Measurements from ENCODE around the gene ASIC2.

Gene ASIC2

DNA sequence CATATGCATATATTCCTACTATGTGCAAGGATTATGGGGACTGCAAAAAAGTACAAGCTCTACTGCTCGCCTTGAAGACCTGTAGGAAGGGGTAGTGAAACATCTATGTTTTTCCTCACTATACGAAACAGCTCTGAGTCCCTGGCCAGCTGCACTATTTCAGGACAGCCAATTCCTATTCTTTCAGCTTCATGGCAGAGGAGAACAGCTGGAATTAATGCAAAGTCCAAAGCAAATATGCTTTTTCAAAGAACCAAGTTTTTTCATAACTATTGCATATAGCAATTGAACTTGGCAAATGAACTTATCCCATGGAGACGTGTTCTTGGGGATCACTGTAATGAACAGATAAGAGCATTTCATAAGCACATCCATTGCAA lies 179.1 kb downstream of the ASIC2 start:
- DNase-seq (ENCODE audit: low read depth in 2 of 2): no peak

DNA sequence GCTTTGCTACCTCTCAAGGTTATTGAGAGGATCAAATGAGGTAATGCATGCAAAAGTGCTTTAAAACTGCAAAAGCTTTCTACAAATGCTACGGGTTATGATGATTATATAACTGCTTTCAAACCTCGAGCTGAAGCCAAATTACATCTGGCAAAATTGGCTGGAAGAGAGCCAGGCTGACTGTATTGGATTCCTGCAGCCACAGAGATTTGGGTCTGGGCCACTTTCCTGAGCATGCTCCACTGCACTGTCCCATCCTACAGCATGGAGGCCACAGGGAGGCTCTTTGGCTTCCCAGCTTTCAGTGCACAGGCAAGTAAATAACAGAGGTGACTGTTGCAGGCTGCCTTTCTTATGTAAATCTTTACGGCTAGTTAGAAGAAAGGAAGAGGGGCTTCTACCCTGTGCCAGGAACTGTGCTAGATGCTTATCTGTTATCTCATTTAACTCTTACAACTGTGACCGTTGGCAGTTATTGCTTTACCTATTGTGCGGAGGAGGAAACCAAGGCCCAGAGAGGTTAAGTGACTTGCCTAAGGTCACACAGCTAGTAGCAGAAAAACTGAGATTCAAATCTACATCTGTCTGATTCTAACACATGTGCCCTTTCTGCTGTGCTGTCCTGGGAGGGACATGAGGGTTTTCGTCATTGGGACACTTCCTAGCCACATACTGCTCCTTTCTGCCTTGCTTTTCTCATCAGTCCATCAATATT lies 179.7 kb downstream of the ASIC2 start:
- no peak for DNase-seq (ENCODE audit: low read depth in 2 of 2)

DNA sequence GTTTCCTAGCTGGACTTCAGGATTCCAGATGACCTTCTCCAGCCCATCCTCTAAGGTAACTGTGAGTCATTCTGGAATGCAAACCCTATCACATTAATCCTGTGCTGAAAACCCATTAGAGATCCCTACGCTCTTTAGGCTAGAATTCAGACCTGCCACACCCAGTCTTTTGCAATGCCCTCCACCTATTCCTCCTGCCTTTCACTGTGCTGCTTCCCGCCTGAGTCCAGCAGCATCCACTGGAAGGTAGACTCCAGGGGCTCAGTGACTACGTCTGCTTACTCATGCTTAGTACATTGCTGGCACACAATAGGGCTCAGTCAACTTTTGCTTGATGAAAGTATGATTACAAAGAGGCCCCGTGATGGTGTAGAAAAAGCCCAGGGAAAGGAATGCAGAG lies 180.3 kb downstream of the ASIC2 start:
- no peak for DNase-seq (ENCODE audit: low read depth in 2 of 2)

DNA sequence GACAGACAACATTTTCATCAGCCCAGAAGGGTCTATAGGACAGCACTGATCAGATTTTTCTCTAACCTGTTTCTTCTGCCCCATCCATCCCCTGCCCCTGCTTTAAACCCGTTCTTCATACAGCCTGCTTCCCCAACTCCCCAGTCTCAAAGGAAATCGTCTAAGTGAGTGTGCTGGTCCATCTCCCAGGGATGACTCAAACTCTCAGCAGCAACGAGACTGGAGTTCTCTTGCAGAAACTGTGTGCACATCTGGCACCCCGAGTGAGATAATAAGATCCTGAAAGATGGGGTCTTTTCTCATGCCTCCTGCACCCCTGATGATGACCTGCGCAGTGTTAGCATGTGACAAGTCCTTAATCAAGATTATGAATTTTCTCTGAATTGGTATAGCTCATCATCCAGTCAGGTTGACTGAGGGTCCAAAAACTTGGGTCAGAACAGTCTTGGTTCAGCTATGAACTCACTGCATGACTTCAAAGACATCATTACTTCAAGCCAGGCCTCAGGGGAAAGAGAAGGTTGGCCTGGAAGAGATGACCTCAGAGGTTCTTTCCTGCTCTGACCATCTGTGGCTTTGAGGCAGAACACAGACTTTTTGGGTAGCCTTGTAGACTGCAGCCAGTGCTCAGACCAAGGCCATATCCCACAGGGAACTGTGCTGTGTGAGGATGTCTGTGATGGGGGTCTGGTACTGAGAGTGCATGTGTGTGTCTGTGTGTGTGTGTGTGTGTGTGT lies 183.6 kb downstream of the ASIC2 start:
- DNase-seq (ENCODE audit: low read depth in 2 of 2): no peak

DNA sequence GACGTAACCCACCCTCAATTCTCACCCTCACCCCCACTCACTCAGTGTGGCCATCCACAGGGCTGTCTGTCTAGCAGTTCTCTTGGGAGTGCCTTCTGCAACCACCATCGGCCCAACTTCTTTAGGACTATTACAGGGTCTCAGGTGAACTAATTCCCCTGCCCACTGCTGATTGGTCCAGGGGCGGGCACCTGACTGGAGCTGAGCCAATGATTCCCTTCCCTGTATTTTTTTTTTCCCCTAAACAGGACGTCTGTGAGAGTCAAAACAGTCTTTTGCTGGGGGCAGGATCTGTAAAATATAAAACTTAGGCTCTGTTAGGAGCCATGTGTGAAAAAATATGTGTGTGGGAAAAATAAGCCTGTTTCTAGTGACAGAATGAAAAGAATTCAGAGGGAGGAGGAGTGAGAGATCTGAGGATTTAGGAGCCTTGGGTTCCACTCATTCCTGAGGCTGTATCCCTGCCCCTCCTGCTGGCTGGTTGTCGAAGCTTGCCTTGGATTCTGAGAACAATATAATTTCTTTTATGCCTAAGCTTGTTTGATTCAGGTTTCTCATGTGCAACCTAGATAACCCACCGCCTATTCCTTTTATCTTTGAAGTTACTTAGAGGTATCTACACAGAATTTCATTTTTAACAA lies 186.4 kb downstream of the ASIC2 start:
- no peak for DNase-seq (ENCODE audit: low read depth in 2 of 2)

GRCh38 chr17:33105911-33106310 lies 187.2 kb downstream of the ASIC2 start:
- no peak for DNase-seq (ENCODE audit: low read depth in 2 of 2)

GRCh38 chr17:33099906-33100305 lies 193.2 kb downstream of the ASIC2 start:
- DNase-seq (ENCODE audit: low read depth in 2 of 2): no peak

DNA sequence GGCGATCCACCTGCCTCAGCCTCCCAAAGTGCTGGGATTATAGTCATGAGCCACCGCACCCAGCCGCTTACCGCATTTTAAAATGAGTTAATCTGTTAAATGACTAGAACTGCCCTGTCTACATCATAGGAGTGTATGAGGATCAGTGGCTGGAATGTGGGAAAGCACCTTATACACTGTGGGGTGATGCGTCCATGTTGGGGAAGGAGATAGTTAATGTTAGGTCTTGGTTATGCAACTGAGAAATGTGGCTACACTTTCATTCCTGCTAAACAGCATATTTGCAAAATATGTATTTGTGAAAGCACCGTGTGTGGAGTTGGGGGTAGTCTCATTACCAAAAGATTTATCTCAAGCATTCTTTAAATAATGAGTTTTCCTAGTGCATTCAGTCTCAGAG lies 193.8 kb downstream of the ASIC2 start:
- no peak for DNase-seq (ENCODE audit: low read depth in 2 of 2)

GRCh38 chr17:33097411-33097810 lies 195.7 kb downstream of the ASIC2 start:
- no peak for DNase-seq (ENCODE audit: low read depth in 2 of 2)

GRCh38 chr17:33096161-33096560 lies 196.9 kb downstream of the ASIC2 start:
- no peak for DNase-seq (ENCODE audit: low read depth in 2 of 2)

DNA sequence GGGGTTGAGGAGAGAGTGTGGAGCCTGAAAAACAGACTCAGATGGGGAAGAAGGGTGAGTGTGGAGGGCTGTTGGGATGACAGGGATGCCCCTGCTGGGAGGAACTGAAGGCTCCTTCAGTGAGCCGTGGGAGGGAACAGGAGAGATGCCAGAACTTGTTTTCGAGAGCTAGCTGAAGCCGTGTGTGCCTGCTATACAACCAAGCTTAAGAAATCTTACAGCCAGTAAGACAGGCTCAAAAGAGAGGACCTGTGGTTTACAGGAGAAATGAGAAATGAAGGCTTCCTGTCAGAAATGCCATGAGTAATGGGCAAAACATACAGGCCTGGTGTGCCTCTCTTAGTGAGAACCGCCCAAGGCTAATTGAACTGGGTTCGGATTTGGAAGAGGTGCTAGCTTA lies 201.8 kb downstream of the ASIC2 start:
- no peak for DNase-seq (ENCODE audit: low read depth in 2 of 2)

- no peak for DNase-seq (ENCODE audit: low read depth in 2 of 2)
Observed at GRCh38 chr17:33090806-33091205, 202.3 kb downstream of the ASIC2 start.

- DNase-seq (ENCODE audit: low read depth in 2 of 2): no peak
Observed at GRCh38 chr17:33086878-33087277, 206.2 kb downstream of the ASIC2 start.

DNA sequence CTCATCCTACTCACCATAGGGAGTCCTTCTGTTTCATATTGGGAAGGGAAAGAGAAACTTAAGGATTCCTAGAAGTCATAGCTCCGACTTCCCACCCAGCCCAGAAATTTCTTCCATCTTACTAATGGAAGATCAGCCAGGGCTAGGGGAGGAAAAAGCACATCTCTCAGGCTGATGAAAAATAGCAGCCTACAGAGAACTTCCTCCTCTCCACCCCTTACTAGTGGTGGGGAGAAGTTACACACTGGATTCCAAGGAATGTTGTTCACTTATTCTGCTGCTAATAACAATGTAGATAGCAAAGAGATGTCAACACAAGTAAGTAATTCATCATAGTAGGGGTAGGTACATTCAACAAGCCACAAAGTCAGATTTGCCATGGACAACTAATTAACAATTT lies 207.1 kb downstream of the ASIC2 start:
- DNase-seq (ENCODE audit: low read depth in 2 of 2): no peak

- DNase-seq (ENCODE audit: low read depth in 2 of 2): no peak
Observed at GRCh38 chr17:33085256-33085655, 207.8 kb downstream of the ASIC2 start.

- no peak for DNase-seq (ENCODE audit: low read depth in 2 of 2)
Observed at GRCh38 chr17:33084755-33085154, 208.3 kb downstream of the ASIC2 start.

DNA sequence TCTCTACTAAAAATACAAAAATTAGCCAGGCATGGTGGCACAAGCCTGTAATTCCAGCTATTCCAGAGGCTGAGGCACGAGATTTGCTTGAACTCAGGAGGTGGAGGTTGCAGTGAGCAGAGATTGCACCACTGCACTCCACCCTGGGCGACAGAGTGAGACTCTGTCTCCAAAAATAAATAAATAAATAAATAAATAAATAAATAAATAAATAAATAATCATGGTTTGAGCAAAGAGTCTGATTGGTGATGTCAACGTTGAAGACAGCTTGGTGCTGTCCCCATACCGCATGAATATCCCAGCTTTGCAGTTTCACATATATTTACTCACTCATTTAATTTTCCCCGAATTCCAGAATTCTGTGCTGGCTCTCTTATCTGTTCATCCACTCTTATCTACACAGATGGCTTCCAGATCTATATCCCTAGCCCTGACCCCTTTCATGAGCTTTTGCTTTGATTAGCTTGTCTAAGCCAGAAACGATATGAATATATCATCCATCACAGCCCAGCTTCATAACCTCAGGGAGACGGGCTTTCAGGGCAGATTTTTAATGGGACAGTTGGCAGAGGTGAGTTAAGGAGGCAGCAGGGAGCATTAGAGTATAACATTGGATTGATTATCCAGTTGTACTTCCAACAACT lies 210.4 kb downstream of the ASIC2 start:
- DNase-seq (ENCODE audit: low read depth in 2 of 2): no peak

DNA sequence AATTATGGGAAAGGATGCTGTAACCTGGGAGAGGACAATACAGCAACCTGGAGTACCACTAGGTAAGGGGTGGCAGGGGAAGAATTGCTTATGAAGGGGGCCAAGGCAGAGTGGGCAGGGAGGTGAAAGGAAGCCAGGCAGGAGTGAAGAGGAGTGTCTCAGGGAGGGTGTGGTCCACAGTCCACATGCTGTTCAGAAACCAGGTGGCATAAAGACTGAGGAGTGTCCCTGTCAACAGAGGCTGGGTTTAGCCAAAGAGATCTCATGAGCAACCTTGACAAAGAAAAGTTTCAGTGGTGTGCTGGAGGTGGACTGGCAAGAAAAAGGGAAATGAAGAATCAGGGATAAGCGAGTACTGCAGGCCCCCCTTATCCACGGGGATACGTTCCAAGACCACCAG lies 213.0 kb downstream of the ASIC2 start:
- no peak for DNase-seq (ENCODE audit: low read depth in 2 of 2)

DNA sequence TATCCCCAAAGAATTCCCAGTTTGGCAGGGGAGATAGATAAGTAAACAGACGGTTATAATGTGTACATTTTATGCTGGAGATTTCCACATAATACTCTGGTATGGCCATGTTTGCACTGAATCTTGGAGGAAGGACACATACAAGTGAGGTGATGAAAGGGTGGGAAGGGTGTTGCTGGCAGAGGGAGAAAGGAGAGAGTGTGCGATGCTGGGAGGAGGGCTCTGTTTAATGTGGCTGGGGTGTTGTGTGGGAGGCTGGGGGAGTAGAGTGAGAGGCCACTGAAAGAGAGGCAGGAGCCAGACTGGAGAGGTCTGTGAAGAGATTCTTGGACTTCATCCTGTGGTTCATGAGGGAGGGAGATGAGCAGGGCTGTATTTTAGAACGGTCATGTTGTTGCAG lies 213.9 kb downstream of the ASIC2 start:
- DNase-seq (ENCODE audit: low read depth in 2 of 2): no peak

DNA sequence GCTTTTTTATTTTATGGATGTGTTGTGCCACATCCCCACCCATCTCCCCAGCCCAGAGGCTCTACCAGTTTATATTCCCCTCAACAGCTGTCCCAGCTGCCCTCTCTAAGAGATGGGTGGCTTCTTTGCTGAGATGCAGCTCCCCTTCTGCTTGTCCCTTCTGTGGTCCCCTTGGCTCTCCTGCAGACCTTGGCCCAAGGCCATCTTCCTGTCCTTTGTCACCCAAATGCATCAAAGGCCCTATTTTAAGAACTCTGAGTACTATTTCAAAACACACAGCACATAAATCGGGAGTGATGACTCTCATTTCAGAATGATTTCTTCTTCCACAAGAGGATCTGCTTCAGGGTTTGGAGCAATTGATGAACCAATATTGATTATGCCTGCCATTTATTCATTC lies 216.1 kb downstream of the ASIC2 start:
- DNase-seq (ENCODE audit: low read depth in 2 of 2): no peak

DNA sequence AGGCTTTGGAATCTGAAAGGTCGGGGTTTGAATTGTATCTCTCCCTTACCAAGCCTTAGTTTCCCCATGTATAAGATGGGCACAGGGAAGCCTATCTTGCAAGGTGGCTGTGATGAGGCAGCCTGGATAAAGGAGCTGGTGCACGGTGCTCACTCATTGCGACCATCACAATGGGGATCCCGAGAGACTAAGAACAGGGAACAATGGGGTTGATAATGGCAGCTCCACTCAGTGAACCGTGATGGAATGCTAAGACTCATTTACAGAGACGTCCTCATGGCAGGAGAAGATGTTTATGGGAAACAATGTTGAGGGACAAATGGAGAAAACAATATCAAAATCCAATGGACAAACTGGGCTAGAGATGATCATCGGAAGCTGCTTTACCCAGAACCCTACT lies 219.7 kb downstream of the ASIC2 start:
- no peak for DNase-seq (ENCODE audit: low read depth in 2 of 2)

DNA sequence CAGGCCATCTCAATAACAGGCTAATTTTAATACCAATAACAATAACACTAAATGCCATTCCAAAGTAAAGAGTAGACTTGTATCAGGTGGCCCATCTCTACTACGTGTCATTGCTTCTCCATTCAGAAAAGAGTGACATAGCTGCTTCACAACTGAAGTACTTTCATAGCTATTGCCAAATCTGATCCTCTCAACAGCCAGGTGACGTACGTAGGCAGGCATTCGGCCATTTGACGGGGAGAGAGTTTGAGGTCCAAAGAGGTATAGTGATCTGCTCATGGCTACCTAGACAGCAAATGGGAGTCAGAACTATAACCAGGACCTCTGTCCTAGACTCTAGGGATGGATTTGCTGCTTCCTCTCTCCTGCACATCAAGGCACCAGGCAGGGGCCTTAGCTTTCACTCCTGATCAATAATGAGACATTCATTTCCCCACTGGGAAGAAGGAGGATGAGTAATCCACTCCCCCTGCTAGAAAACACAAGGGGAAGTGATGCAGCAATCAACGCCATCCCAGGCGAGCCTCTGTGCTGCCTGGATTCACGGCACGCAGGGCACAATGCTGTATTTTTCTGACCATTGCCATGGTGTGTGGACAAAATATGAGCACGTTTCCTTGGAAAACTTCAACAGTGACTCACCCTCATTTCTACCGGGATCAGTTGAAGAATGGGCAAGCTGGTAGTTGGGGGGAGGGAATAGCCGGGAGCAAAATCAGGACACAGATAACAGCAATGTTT lies 220.5 kb downstream of the ASIC2 start:
- no peak for DNase-seq (ENCODE audit: low read depth in 2 of 2)

Data from stimulated activated CD8-positive, alpha-beta memory T cell treated with anti-CD3 and anti-CD28 coated beads, Interleukin-7, amount 100 ng/mL, for 1 hour (primary cell).